MM.1S (cell line): ENCODE data around the gene ZNF267.
A peak's percentile ranks its signal among the peaks of the same experiment; 100 is the strongest.

ENCODE experiments used
- DNase-seq: peaks from one replicate; pipeline ENCODE4 v3.0.0-alpha.2; 2015
- H2AFZ ChIP-seq: fragments of 300-600 bp; sonication (generic); 2 replicates; pipeline ENCODE4 v1.6.0; 2016; ENCODE audit warnings: antibody characterized with exemption, low read length
- H3F3A ChIP-seq: fragments of 300-600 bp; sonication (generic); 2 replicates; pipeline ENCODE4 v1.6.1; 2016; ENCODE audit warnings: mild to moderate bottlenecking, antibody characterized with exemption, low read length, moderate library complexity, mixed read lengths; ENCODE audit not compliant: insufficient read depth
- H3K27ac ChIP-seq: fragments of 300-600 bp; sonication (generic); 2 replicates; pipeline ENCODE4 v1.5.1; 2016; ENCODE audit warnings: mild to moderate bottlenecking, low read length
- H3K27me3 ChIP-seq: fragments of 300-600 bp; sonication (generic); replicated peaks from 2 replicates; pipeline ENCODE4 v1.6.0; 2016; ENCODE audit warnings: low read length; ENCODE audit not compliant: insufficient read depth
- H3K36me3 ChIP-seq: fragments of 300-600 bp; sonication (generic); replicated peaks from 2 replicates; pipeline ENCODE4 v1.6.1; 2016; ENCODE audit warnings: mild to moderate bottlenecking, low read length, mixed read lengths; ENCODE audit not compliant: insufficient read depth
- H3K4me1 ChIP-seq: fragments of 300-600 bp; sonication (generic); 2 replicates; pipeline ENCODE4 v1.6.1; 2016; ENCODE audit warnings: low read length, mixed read lengths
- H3K4me2 ChIP-seq: fragments of 300-600 bp; sonication (generic); 2 replicates; pipeline ENCODE4 v1.6.0; 2016; ENCODE audit warnings: low read depth, low read length
- H3K4me3 ChIP-seq: fragments of 300-600 bp; sonication (generic); 2 replicates; pipeline ENCODE4 v1.5.1; 2016; ENCODE audit warnings: low read length, mixed read lengths
- H3K79me2 ChIP-seq: fragments of 300-600 bp; sonication (generic); 2 replicates; pipeline ENCODE4 v1.6.1; 2016; ENCODE audit warnings: mixed run types, low read length, mixed read lengths
- H3K9ac ChIP-seq: fragments of 300-600 bp; sonication (generic); 2 replicates; pipeline ENCODE4 v1.6.1; 2016; ENCODE audit warnings: low read length, mixed read lengths
- H3K9me2 ChIP-seq: fragments of 300-600 bp; sonication (generic); replicated peaks from 2 replicates; pipeline ENCODE4 v1.6.1; 2016; ENCODE audit warnings: mild to moderate bottlenecking, low read length, mixed read lengths; ENCODE audit not compliant: insufficient read depth
- H3K9me3 ChIP-seq: fragments of 300-600 bp; sonication (generic); replicated peaks from 2 replicates; pipeline ENCODE4 v1.6.1; 2016; ENCODE audit warnings: mild to moderate bottlenecking, low read length, mixed read lengths; ENCODE audit not compliant: insufficient read depth
- H4K20me1 ChIP-seq: fragments of 300-600 bp; sonication (generic); 2 replicates; pipeline ENCODE4 v1.6.1; 2016; ENCODE audit warnings: mild to moderate bottlenecking, low read length, moderate library complexity, mixed read lengths; ENCODE audit not compliant: insufficient read depth
- EZH2 ChIP-seq: fragments of 300-600 bp; sonication (generic); optimal IDR thresholded peaks from 2 replicates; pipeline ENCODE3; 2017; ENCODE audit warnings: low read depth, mild to moderate bottlenecking, antibody characterized with exemption, low read length, mixed read lengths
- EZH2phosphoT487 ChIP-seq: fragments of 300-600 bp; sonication (generic); IDR thresholded peaks from 2 replicates; pipeline ENCODE4 v1.6.1; 2018; ENCODE audit warnings: antibody characterized with exemption, low read length
- TF ChIP-seq, protein P1 (sequence below): fragments of 300-600 bp; sonication (generic); IDR thresholded peaks from 2 replicates; pipeline ENCODE4 v1.5.1; 2016; ENCODE audit warnings: antibody characterized with exemption, low read length, mixed read lengths

The ZNF267 gene

DNA sequence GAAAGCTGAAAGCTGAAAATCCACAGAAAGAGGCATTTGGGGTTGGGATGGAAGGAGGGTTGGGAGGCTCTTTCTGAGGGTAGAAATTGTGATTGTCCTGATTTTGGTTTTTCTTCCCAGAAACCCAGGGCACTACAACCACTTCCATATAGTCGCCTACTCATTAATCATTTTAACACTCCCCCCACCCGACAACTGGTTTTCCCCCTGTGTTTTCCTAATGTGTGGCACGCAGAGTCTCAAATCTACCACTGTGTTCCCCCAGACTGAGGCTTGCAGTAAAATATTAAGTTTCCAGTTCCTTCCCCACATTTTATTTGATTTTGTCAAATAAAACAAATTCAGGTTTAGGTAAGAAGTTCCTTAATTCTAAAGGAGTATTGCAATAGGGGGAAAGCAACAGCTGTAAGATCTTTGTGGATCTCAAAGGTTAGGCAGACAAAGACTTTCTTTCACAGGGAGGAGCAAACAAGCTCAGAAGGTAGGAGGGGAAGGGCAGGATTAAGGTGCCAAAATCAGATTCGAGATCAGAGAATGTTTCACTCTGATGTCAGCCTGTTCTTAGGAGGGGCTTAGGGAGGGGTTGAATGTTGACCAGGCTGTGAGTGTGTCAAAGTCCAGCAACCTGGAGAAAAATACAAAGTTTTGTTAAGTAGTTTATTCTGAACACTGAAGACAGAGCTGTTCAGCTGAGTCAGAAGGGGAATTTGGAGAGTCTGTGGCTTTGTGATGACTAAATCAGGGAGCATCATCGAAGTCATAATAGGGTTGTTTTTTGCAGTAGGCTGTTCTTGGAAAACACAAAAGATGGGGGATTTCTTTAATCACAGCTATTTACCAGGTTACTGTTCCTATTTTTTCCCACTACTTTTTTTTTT, 3.6 kb downstream of the ZNF267 start:
- H3K36me3 ChIP-seq: peaks cover 16% of the 10 kb centered on the region
- peaks cover 86% of the 10 kb centered on the region for H3K79me2 ChIP-seq
- peaks cover 22% of the 10 kb centered on the region; the same call in 1 of the 2 replicates for H4K20me1 ChIP-seq
- peak overlapping the region; percentile 98 for H3K4me2 ChIP-seq
- peak overlapping the region; percentile 97 for H3K4me3 ChIP-seq
- peaks cover 47% of the 10 kb centered on the region for H3K4me1 ChIP-seq
- no peaks in the 10 kb centered on the region for H3K9me2 ChIP-seq
- H3K27ac ChIP-seq: peak overlapping the region; percentile 96
- H3F3A ChIP-seq: peaks cover 43% of the 10 kb centered on the region
- H3K27me3 ChIP-seq: no peaks in the 10 kb centered on the region
- H3K9ac ChIP-seq: peak overlapping the region; percentile 43
- no peak for TF ChIP-seq EZH2phosphoT487
- TF ChIP-seq EZH2: no peak
- TF ChIP-seq, protein P1, sequence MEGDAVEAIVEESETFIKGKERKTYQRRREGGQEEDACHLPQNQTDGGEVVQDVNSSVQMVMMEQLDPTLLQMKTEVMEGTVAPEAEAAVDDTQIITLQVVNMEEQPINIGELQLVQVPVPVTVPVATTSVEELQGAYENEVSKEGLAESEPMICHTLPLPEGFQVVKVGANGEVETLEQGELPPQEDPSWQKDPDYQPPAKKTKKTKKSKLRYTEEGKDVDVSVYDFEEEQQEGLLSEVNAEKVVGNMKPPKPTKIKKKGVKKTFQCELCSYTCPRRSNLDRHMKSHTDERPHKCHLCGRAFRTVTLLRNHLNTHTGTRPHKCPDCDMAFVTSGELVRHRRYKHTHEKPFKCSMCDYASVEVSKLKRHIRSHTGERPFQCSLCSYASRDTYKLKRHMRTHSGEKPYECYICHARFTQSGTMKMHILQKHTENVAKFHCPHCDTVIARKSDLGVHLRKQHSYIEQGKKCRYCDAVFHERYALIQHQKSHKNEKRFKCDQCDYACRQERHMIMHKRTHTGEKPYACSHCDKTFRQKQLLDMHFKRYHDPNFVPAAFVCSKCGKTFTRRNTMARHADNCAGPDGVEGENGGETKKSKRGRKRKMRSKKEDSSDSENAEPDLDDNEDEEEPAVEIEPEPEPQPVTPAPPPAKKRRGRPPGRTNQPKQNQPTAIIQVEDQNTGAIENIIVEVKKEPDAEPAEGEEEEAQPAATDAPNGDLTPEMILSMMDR: no peak
- no peak overlapping the region for H2AFZ ChIP-seq
- no peaks in the 10 kb centered on the region for H3K9me3 ChIP-seq
- DNase-seq: peak; percentile 80

DNA sequence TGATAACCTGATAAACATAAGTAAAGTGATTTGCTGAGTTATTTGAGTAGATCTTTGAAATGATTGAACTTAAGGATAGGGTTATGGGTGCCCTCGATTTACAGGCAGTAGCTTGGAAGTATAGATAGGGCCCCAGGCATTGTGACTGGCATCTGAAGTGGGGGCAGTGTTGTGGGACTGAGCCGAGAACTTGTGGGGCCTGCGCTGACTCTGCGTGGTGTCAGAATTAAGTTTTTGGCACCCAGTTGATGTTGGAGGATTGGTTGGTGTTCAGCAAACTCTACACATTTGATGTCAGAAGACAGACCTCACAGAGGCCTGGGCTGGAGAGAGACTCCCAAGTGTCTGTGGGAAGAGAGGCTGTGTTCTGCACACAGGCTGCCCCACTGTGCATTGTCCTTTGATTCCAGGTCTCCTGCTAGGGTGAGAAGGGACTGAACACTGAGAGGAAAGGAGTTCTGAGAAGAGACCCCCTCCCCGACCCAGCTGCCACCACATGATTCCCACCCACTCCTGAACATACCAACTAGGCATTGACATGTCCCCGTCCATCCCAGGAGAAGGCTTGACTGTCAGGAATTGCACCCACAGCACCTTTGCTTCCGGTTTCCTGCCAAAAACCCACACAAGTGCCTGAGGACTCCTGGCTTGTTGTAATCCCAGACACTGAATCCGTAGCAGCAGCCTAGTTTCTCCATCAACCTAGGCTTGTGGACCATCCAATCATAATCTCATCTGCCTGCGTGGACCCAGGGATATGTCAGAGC, 4.5 kb downstream of the ZNF267 start:
- Histone ChIP-seq H3K9me2 (no peaks in the 10 kb centered on the region), H3K79me2 (peaks cover 95% of the 10 kb centered on the region), H3F3A (peaks cover 43% of the 10 kb centered on the region), H3K9ac (peak overlapping the region; percentile 43), H3K27ac (peak overlapping the region; percentile 96; the same call in 1 of the 2 replicates), H4K20me1 (peaks cover 29% of the 10 kb centered on the region; the same call in 1 of the 2 replicates), H3K4me3 (peak overlapping the region; percentile 97; the same call in 1 of the 2 replicates), H3K36me3 (peaks cover 21% of the 10 kb centered on the region), H2AFZ (no peak overlapping the region), H3K27me3 (no peaks in the 10 kb centered on the region), H3K9me3 (no peaks in the 10 kb centered on the region), H3K4me2 (peak overlapping the region; percentile 98), H3K4me1 (peaks cover 47% of the 10 kb centered on the region)
- DNase-seq: no peak
- TF ChIP-seq EZH2 (no peak), EZH2phosphoT487 (no peak)
- TF ChIP-seq, protein P1: no peak

DNA sequence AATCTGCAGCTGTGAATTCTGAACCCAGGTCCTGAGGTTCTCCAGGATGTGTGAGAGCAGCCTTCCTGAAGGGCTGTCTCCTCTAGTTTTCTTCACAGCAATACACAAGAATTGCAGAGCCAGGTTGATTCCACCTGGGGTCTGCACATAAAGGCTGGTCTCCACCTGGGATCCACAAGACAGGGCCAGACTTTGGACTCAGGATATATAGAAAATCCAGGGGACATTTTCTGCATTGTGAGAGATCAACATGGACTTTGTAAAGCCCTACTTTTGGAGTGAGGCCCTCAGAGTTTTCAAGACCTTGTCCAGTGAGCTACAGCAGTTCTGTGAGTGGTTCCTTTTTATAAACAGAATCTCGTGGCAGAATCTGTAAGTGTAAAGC, 6.3 kb downstream of the ZNF267 start:
- Histone ChIP-seq H3K27ac (no peak overlapping the region), H3K9ac (no peak overlapping the region), H3K27me3 (no peaks in the 10 kb centered on the region), H3K79me2 (peaks cover 99% of the 10 kb centered on the region), H3K36me3 (peaks cover 35% of the 10 kb centered on the region), H3K9me2 (no peaks in the 10 kb centered on the region), H3K4me1 (peaks cover 44% of the 10 kb centered on the region), H4K20me1 (peaks cover 32% of the 10 kb centered on the region), H3K4me2 (no peak overlapping the region), H3K9me3 (no peaks in the 10 kb centered on the region), H3F3A (peaks cover 29% of the 10 kb centered on the region), H3K4me3 (no peak overlapping the region), H2AFZ (no peak overlapping the region)
- no peak for TF ChIP-seq EZH2
- no peak for TF ChIP-seq EZH2phosphoT487
- TF ChIP-seq, protein P1: no peak
- no peak for DNase-seq
